WTC11 (cell line): ENCODE data around the gene KDM3B. TPM values are rescaled to one million over a fixed set of nuclear protein-coding genes. Genes with fewer than 3 reads are reported as not detected.

Experiments used
- ATAC-seq: fragments of 200-7000 bp; cut with Tn5 transposase; 2 replicates; pipeline ENCODE4 v1.10.0; 2021; ENCODE audit warnings: mild to moderate bottlenecking, moderate library complexity
- CTCF ChIA-PET: fragments of 300-600 bp; sonication (Branson Sonifier 250); formaldehyde crosslinking; loops from one replicate; lab custom pipeline; 2021; ENCODE audit warnings: antibody characterized with exemption; lab: Charles Lee
- POLR2A ChIA-PET: fragments of 350-600 bp; sonication (Branson Sonifier 250); formaldehyde crosslinking; loops from one replicate; lab custom pipeline; 2021; ENCODE audit warnings: antibody characterized with exemption; lab: Charles Lee
- DNase-seq: peaks from one replicate; pipeline ENCODE4 v3.0.0; 2021; ENCODE audit warnings: low spot score
- H3K27ac Mint-ChIP-seq: 2 replicates; pipeline ENCODE4 v1.8.0; 2021; ENCODE audit warnings: mixed read lengths
- H3K27me3 Mint-ChIP-seq: 2 replicates; pipeline ENCODE4 v1.8.0; 2021; ENCODE audit warnings: low read depth, mild to moderate bottlenecking, moderate library complexity, mixed read lengths
- H3K36me3 Mint-ChIP-seq: 2 replicates; pipeline ENCODE4 v1.8.0; 2021; ENCODE audit warnings: mixed read lengths
- H3K4me1 Mint-ChIP-seq: 2 replicates; pipeline ENCODE4 v1.8.0; 2022; ENCODE audit warnings: mixed read lengths
- H3K4me3 Mint-ChIP-seq: 2 replicates; pipeline ENCODE4 v1.8.0; 2021; ENCODE audit warnings: mild to moderate bottlenecking, moderate library complexity, mixed read lengths
- H3K9me3 Mint-ChIP-seq: 2 replicates; pipeline ENCODE4 v1.8.0; 2021; ENCODE audit warnings: mixed read lengths
- CBFB ChIP-seq: sonication (generic); formaldehyde crosslinking; IDR thresholded peaks from 2 replicates; pipeline ENCODE4 v1.8.1; 2022; ENCODE audit warnings: mild to moderate bottlenecking, low read depth, missing genetic modification reagents
- CREM ChIP-seq: sonication (generic); formaldehyde crosslinking; IDR thresholded peaks from 2 replicates; pipeline ENCODE4 v1.8.1; 2022; ENCODE audit warnings: mild to moderate bottlenecking, missing genetic modification reagents, moderate library complexity
- E2F5 ChIP-seq: sonication (generic); formaldehyde crosslinking; IDR thresholded peaks from 2 replicates; pipeline ENCODE4 v1.8.1; 2022; ENCODE audit warnings: mild to moderate bottlenecking, moderate library complexity, missing genetic modification reagents
- EMX1 ChIP-seq: fragments of 250-450 bp; sonication (Bioruptor Pico); IDR thresholded peaks from 2 replicates; pipeline ENCODE4 v1.8.0; 2021; ENCODE audit warnings: mild to moderate bottlenecking
- HMGXB4 ChIP-seq: sonication (generic); formaldehyde crosslinking; IDR thresholded peaks from 2 replicates; pipeline ENCODE4 v1.8.1; 2023; ENCODE audit warnings: mild to moderate bottlenecking, moderate library complexity, missing genetic modification reagents
- IRF1 ChIP-seq: sonication (generic); formaldehyde crosslinking; IDR thresholded peaks from 2 replicates; pipeline ENCODE4 v1.8.0; 2023; ENCODE audit warnings: missing genetic modification reagents
- PRDM15 ChIP-seq: sonication (generic); formaldehyde crosslinking; IDR thresholded peaks from 2 replicates; pipeline ENCODE4 v1.8.0; 2022; ENCODE audit warnings: missing genetic modification reagents
- ZMAT4 ChIP-seq: fragments of 250-450 bp; sonication (Bioruptor Pico); IDR thresholded peaks from 2 replicates; pipeline ENCODE4 v1.9.0; 2021; ENCODE audit warnings: mild to moderate bottlenecking
- ZNF425 ChIP-seq: fragments of 250-450 bp; sonication (Bioruptor Pico); conservative IDR thresholded peaks from 2 replicates; pipeline ENCODE4 v1.9.0; 2021; ENCODE audit warnings: mild to moderate bottlenecking
- total RNA-seq: library from RNA; stranded (reverse); gene quantifications from 3 replicates; pipeline ENCODE4 v1.2.3, GENCODE V29; 2021

The KDM3B gene
- total RNA-seq, 1 experiment from 2014 or later: 87.9 TPM

- TF ChIP-seq ZNF425 (CRISPR knock-in tag) (no peak), HMGXB4 (CRISPR knock-in tag) (no peak), IRF1 (CRISPR knock-in tag) (no peak), CBFB (CRISPR knock-in tag) (no peak)
These were observed 83.5 kb downstream of the KDM3B start (continued) for GRCh38 chr5:138435943-138436342.

GRCh38 chr5:138438003-138438723 lies 85.7 kb downstream of the KDM3B start:
- H3K27me3 Mint-ChIP-seq: no peaks in the 10 kb centered on the region
- peak overlapping the region; percentile 81 for H3K4me3 Mint-ChIP-seq
- peak; percentile 4 for ATAC-seq
- 0 out of 2 replicates have a peak, but pooled peaks have one; percentile 36 for TF ChIP-seq EMX1 (CRISPR knock-in tag)
- no peak for TF ChIP-seq PRDM15 (CRISPR knock-in tag)
- H3K36me3 Mint-ChIP-seq: peaks cover 24% of the 10 kb centered on the region
- ChIA-PET POLR2A (no interaction called here), CTCF (interaction anchor here (1.0 to 4.3 kb wide), 6 partner anchors 11 to 155 kb away, joined by 3 to 32 read pairs (median 17); partner anchors contain the start of gene KDM3B)
- peak overlapping the region; percentile 8 for H3K27ac Mint-ChIP-seq
- DNase-seq: no peak
- H3K9me3 Mint-ChIP-seq: no peaks in the 10 kb centered on the region
- H3K4me1 Mint-ChIP-seq: peaks cover 19% of the 10 kb centered on the region

- POLR2A ChIA-PET: interaction anchor here (0.6 kb wide), 1 partner anchor 130 kb away, joined by 5 read pairs; no protein-coding TSS in a partner anchor
- no peaks in the 10 kb centered on the region for H3K27me3 Mint-ChIP-seq
- peaks cover 19% of the 10 kb centered on the region for H3K4me1 Mint-ChIP-seq
- no peaks in the 10 kb centered on the region for H3K9me3 Mint-ChIP-seq
- ATAC-seq: peak; percentile 72
- no peak for TF ChIP-seq E2F5 (CRISPR knock-in tag)
- peak; percentile 70; the same call in 1 of the 2 replicates for TF ChIP-seq CBFB (CRISPR knock-in tag)
- TF ChIP-seq CREM: 0 out of 2 replicates have a peak, but pooled peaks have one; percentile 38
- TF ChIP-seq ZMAT4 (CRISPR knock-in tag): peak; percentile 61; the same call in 1 of the 2 replicates
- TF ChIP-seq, all 79 proteins: peak for 3
- peak; percentile 74 for DNase-seq
- peaks cover 24% of the 10 kb centered on the region for H3K36me3 Mint-ChIP-seq
- peak within 1 kb of the TSS; percentile 8 for H3K27ac Mint-ChIP-seq
- peak within 1 kb of the TSS; percentile 85 for H3K4me3 Mint-ChIP-seq
- CTCF ChIA-PET: interaction anchor here (1.3 to 4.3 kb wide), 5 partner anchors 11 to 86 kb away, joined by 5 to 32 read pairs (median 27); partner anchors contain the start of gene KDM3B
These were observed 86.4 kb downstream of the KDM3B start, which contains the start of gene REEP2 for GRCh38 chr5:138438724-138439476. Gene REEP2 (plus strand): TSS chr5:138439057. CDS start chr5:138439209, 152 bp downstream.
